Keratinocyte (primary cell): Measurements from ENCODE around the gene ATF5.

Experiments
- CTCF ChIP-seq, 3 experiments: IDR thresholded peaks in 1 of 3; conservative IDR thresholded peaks in 1 of 3; optimal IDR thresholded peaks in 1 of 3; 2 replicates in 2 of 3; 3 replicates in 1 of 3; pipeline versions ENCODE3 to v1.5.1; 2011; ENCODE audit warnings: low read length in 3 of 3, mild to moderate bottlenecking in 3 of 3, moderate library complexity in 2 of 3, control low read depth in 1 of 3, inconsistent platforms in 1 of 3; ENCODE audit not compliant: insufficient read depth in 2 of 3; ENCODE audit errors: extremely low read depth in 1 of 3
- EZH2 ChIP-seq: IDR thresholded peaks from one replicate; pipeline ENCODE4 v1.6.1; 2012; ENCODE audit warnings: inconsistent platforms, mild to moderate bottlenecking, low read length, moderate library complexity

- TF ChIP-seq EZH2 = no peak
- no peak for TF ChIP-seq CTCF (optimal IDR thresholded peaks at IDR 0.05 in 1 of 3, IDR thresholded peaks at IDR 0.05 in 1 of 3, conservative IDR thresholded peaks at IDR 0.05 in 1 of 3; ENCODE audit: extremely low read depth in 1 of 3, insufficient read depth in 2 of 3, low read length in 3 of 3)
Measured at GRCh38 chr19:49887037-49887664, 41.9 kb upstream of the ATF5 start.
